Measurements from ENCODE around the gene TWIST2.

GRCh38 chr2:238940806-238941205 lies 92.9 kb downstream of the TWIST2 start:
- TF ChIP-seq, protein P1, sequence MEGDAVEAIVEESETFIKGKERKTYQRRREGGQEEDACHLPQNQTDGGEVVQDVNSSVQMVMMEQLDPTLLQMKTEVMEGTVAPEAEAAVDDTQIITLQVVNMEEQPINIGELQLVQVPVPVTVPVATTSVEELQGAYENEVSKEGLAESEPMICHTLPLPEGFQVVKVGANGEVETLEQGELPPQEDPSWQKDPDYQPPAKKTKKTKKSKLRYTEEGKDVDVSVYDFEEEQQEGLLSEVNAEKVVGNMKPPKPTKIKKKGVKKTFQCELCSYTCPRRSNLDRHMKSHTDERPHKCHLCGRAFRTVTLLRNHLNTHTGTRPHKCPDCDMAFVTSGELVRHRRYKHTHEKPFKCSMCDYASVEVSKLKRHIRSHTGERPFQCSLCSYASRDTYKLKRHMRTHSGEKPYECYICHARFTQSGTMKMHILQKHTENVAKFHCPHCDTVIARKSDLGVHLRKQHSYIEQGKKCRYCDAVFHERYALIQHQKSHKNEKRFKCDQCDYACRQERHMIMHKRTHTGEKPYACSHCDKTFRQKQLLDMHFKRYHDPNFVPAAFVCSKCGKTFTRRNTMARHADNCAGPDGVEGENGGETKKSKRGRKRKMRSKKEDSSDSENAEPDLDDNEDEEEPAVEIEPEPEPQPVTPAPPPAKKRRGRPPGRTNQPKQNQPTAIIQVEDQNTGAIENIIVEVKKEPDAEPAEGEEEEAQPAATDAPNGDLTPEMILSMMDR (IDR thresholded peaks at IDR 0.05; ENCODE audit: low read length), result no peak
- no peak for TF ChIP-seq EZH2 (IDR thresholded peaks at IDR 0.05; ENCODE audit: borderline replicate concordance, low read length)

Measured in OCI-LY1 (cell line).